ENCODE results near the gene RICTOR.

GRCh38 chr5:38926121-38926520, 148.1 kb downstream of the RICTOR start:
- TF ChIP-seq EP300 (IDR thresholded peaks at IDR 0.05), result no peak
- no peak for TF ChIP-seq CTCF (IDR thresholded peaks at IDR 0.05)

Data from ovary (tissue), 3 donors.